ENCODE data around the gene CNTNAP1.
"Not testable (repeated sequence)": the region's sequence is repeated elsewhere in the genome, so short reads cannot be mapped to it uniquely, and the experiment has no call there.

CNTNAP1 gene

GRCh38 chr17:42681976-42682721, at the start of gene CNTNAP1:
TSS of gene CNTNAP1 (plus strand) at chr17:42682531. CDS start at chr17:42682830, 299 bp downstream.
- DNase-seq = peak; percentile 61

- no peak for DNase-seq
Measured at GRCh38 chr17:42632949-42633444, 49.3 kb upstream of the CNTNAP1 start.

- DNase-seq = no peak
Measured at GRCh38 chr17:42639525-42640113, 42.7 kb upstream of the CNTNAP1 start.

GRCh38 chr17:42640121-42640520, 42.2 kb upstream of the CNTNAP1 start:
- no peak for DNase-seq

GRCh38 chr17:42642336-42642735, 40.0 kb upstream of the CNTNAP1 start:
- DNase-seq = no peak

- no peak for DNase-seq
Measured at GRCh38 chr17:42647778-42648177, 34.6 kb upstream of the CNTNAP1 start.

GRCh38 chr17:42651392-42651791, 30.9 kb upstream of the CNTNAP1 start:
- no peak for DNase-seq

GRCh38 chr17:42653179-42654124, 28.9 kb upstream of the CNTNAP1 start:
- DNase-seq = no peak

- DNase-seq = no peak
Measured at GRCh38 chr17:42655528-42655927, 26.8 kb upstream of the CNTNAP1 start.

GRCh38 chr17:42657824-42658588, 24.3 kb upstream of the CNTNAP1 start:
- no peak for DNase-seq

GRCh38 chr17:42659079-42659931, 23.0 kb upstream of the CNTNAP1 start, which contains the start of gene TUBG2:
TSS of gene TUBG2 (plus strand) at chr17:42659284. CDS start at chr17:42659504, 220 bp downstream.
- DNase-seq = peak; percentile 87

GRCh38 chr17:42659932-42660274, 22.4 kb upstream of the CNTNAP1 start:
- not testable (repeated sequence) for DNase-seq

- DNase-seq = no peak
Measured at GRCh38 chr17:42660692-42661345, 21.5 kb upstream of the CNTNAP1 start.

- DNase-seq = no peak
Measured at GRCh38 chr17:42665581-42666001, 16.7 kb upstream of the CNTNAP1 start.

GRCh38 chr17:42666126-42666525, 16.2 kb upstream of the CNTNAP1 start:
- DNase-seq = not testable (repeated sequence)

- peak; percentile 86 for DNase-seq
Measured at GRCh38 chr17:42667088-42667951, 15.0 kb upstream of the CNTNAP1 start.

- no peak for DNase-seq
Measured at GRCh38 chr17:42669705-42669976, 12.7 kb upstream of the CNTNAP1 start.

GRCh38 chr17:42669977-42670788, 12.1 kb upstream of the CNTNAP1 start:
- DNase-seq = no peak
